Endodermal cell (in vitro differentiated cells): ENCODE data around the gene GAPDH. TPM values are rescaled to one million over a fixed set of nuclear protein-coding genes. Genes with fewer than 3 reads are reported as not detected.
A peak's percentile ranks its signal among the peaks of the same experiment; 100 is the strongest.

Experiments
- DNase-seq: peaks from one replicate; pipeline ENCODE4 v3.0.0-alpha.2; 2017
- H3K27ac ChIP-seq: 2 replicates; pipeline ENCODE4 v1.5.1; 2013; ENCODE audit warnings: mild to moderate bottlenecking, low read depth, low read length, moderate library complexity
- H3K27me3 ChIP-seq: 2 replicates; pipeline ENCODE4 v1.6.1; 2013; ENCODE audit warnings: mild to moderate bottlenecking, low read length, moderate library complexity; ENCODE audit not compliant: insufficient read depth, control insufficient read depth, poor library complexity, severe bottlenecking
- H3K36me3 ChIP-seq: 2 replicates; pipeline ENCODE4 v1.7.0; 2013; ENCODE audit warnings: mild to moderate bottlenecking, low read length, moderate library complexity; ENCODE audit not compliant: control insufficient read depth, insufficient read depth
- H3K4me1 ChIP-seq: one replicate; pipeline ENCODE4 v1.7.0; 2013; ENCODE audit warnings: low read length; ENCODE audit not compliant: control insufficient read depth, insufficient read depth
- H3K4me3 ChIP-seq: 2 replicates; pipeline ENCODE4 v1.5.1; 2013; ENCODE audit warnings: mild to moderate bottlenecking, low read length, moderate library complexity
- H3K9ac ChIP-seq: 2 replicates; pipeline ENCODE4 v1.6.1; 2013; ENCODE audit warnings: mild to moderate bottlenecking, low read length, moderate library complexity; ENCODE audit not compliant: poor library complexity, severe bottlenecking; ENCODE audit errors: extremely low read depth
- H3K9me3 ChIP-seq: 2 replicates; pipeline ENCODE4 v1.6.1; 2013; ENCODE audit warnings: mild to moderate bottlenecking, low read length, moderate library complexity; ENCODE audit not compliant: control insufficient read depth
- H3K27ac Mint-ChIP-seq: 2 replicates; pipeline ENCODE4 v1.8.0; 2020; ENCODE audit warnings: mixed read lengths
- H3K27me3 Mint-ChIP-seq: 2 replicates; pipeline ENCODE4 v1.8.0; 2021; ENCODE audit warnings: mild to moderate bottlenecking, mixed read lengths; ENCODE audit not compliant: insufficient read depth
- H3K36me3 Mint-ChIP-seq: 2 replicates; pipeline ENCODE4 v1.8.0; 2020; ENCODE audit warnings: low read depth, mixed read lengths
- H3K4me1 Mint-ChIP-seq: 2 replicates; pipeline ENCODE4 v1.8.0; 2020; ENCODE audit warnings: mixed read lengths
- H3K4me3 Mint-ChIP-seq: 2 replicates; pipeline ENCODE4 v1.8.0; 2020; ENCODE audit warnings: mild to moderate bottlenecking, moderate library complexity, mixed read lengths
- H3K9me3 Mint-ChIP-seq: 2 replicates; pipeline ENCODE4 v1.8.0; 2020; ENCODE audit warnings: mild to moderate bottlenecking, mixed read lengths
- CTCF ChIP-seq: fragments of 200-600 bp; sonication (generic); conservative IDR thresholded peaks from 2 replicates; pipeline ENCODE4 v1.5.0; 2021; ENCODE audit warnings: antibody characterized with exemption, mild to moderate bottlenecking
- WGBS, 2 experiments: methylation state at CpG; one replicate each; pipeline versions ENCODE4 v1.1.5 to v1.1.7; 2013; ENCODE audit warnings: missing lambda C conversion rate in 2 of 2, mixed read lengths in 1 of 2; ENCODE audit not compliant: insufficient coverage in 1 of 2, insufficient read length in 1 of 2; 5-methylcytosine and 5-hydroxymethylcytosine counted together
- total RNA-seq, 2 donors: library from RNA; stranded (reverse); fragmentation: NEBNext Ultra II Directional in 1 of 2; extraction: Animal tissue kit (Norgen Biotek cat#: 25700) in 1 of 2; gene quantifications; 2 replicates in 1 of 2; 3 replicates in 1 of 2; pipeline ENCODE4 v1.2.1, GENCODE V29; 2021

The GAPDH gene
- total RNA-seq, 2 donors from 2014 or later, result 2,848 to 5,273 TPM

- TF ChIP-seq CTCF, result no peak
- Histone ChIP-seq H3K4me1 (no peaks in the 10 kb centered on the region), H3K27me3 (no peaks in the 10 kb centered on the region), H3K27ac (no peak overlapping the region), H3K36me3 (peaks cover 93% of the 10 kb centered on the region), H3K9me3 (no peaks in the 10 kb centered on the region), H3K4me3 (no peak overlapping the region), H3K9ac (no peak overlapping the region)
- no peaks in the 10 kb centered on the region for H3K27me3 Mint-ChIP-seq
- H3K36me3 Mint-ChIP-seq, result peaks cover 94% of the 10 kb centered on the region
- no peaks in the 10 kb centered on the region for H3K9me3 Mint-ChIP-seq
- WGBS, 2 experiments, result 71 to 95% methylated on average over 1 to 5 of the region's 5 CpGs
- no peaks in the 10 kb centered on the region for H3K4me1 Mint-ChIP-seq
- H3K27ac Mint-ChIP-seq, result peak overlapping the region; percentile 53
- no peak for DNase-seq
- no peak overlapping the region for H3K4me3 Mint-ChIP-seq
These were observed 9.7 kb upstream of the GAPDH start for GRCh38 chr12:6524648-6525047.

- DNase-seq, result no peak
- Mint-ChIP-seq H3K9me3 (no peaks in the 10 kb centered on the region), H3K4me1 (no peaks in the 10 kb centered on the region), H3K4me3 (no peak overlapping the region), H3K27me3 (no peaks in the 10 kb centered on the region), H3K36me3 (peaks cover 98% of the 10 kb centered on the region), H3K27ac (no peak overlapping the region)
- H3K27ac ChIP-seq, result no peak overlapping the region
- H3K27me3 ChIP-seq, result no peaks in the 10 kb centered on the region
- no peaks in the 10 kb centered on the region for H3K4me1 ChIP-seq
- 97 to 98% methylated on average over 7 of the region's 7 CpGs for whole genome bisulfite sequencing, 2 experiments
- H3K9me3 ChIP-seq, result no peaks in the 10 kb centered on the region
- H3K9ac ChIP-seq, result no peak overlapping the region
- TF ChIP-seq CTCF, result no peak
- no peak overlapping the region for H3K4me3 ChIP-seq
- peaks cover 97% of the 10 kb centered on the region for H3K36me3 ChIP-seq
These were observed 8.1 kb upstream of the GAPDH start for GRCh38 chr12:6526201-6526600.

GRCh38 chr12:6526766-6527525 is 7.4 kb upstream of the GAPDH start:
- Histone ChIP-seq H3K9ac (no peak overlapping the region), H3K36me3 (peaks cover 96% of the 10 kb centered on the region), H3K4me3 (no peak overlapping the region), H3K27me3 (no peaks in the 10 kb centered on the region), H3K9me3 (no peaks in the 10 kb centered on the region), H3K4me1 (no peaks in the 10 kb centered on the region), H3K27ac (no peak overlapping the region)
- DNase-seq, result no peak
- 93 to 98% methylated on average over 12 to 19 of the region's 19 CpGs for WGBS, 2 experiments
- H3K9me3 Mint-ChIP-seq, result no peaks in the 10 kb centered on the region
- no peaks in the 10 kb centered on the region for H3K27me3 Mint-ChIP-seq
- peaks cover 3% of the 10 kb centered on the region for H3K4me1 Mint-ChIP-seq
- peaks cover 95% of the 10 kb centered on the region for H3K36me3 Mint-ChIP-seq
- H3K27ac Mint-ChIP-seq, result no peak overlapping the region
- TF ChIP-seq CTCF, result no peak
- no peak overlapping the region for H3K4me3 Mint-ChIP-seq
